NT2/D1 (cell line): ENCODE results near the gene PLAC1.

ENCODE experiments used
- SUZ12 ChIP-seq: IDR thresholded peaks from 2 replicates; pipeline ENCODE4 v1.6.1; 2011; ENCODE audit not compliant: insufficient read length, insufficient read depth; ENCODE audit errors: extremely low read depth
- YY1 ChIP-seq: IDR thresholded peaks from 2 replicates; pipeline ENCODE4 v1.6.1; 2011; ENCODE audit not compliant: insufficient read length, insufficient read depth
- ZNF274 ChIP-seq: IDR thresholded peaks from 2 replicates; pipeline ENCODE4 v1.6.1; 2011; ENCODE audit warnings: mild to moderate bottlenecking, low read depth, low read length

DNA sequence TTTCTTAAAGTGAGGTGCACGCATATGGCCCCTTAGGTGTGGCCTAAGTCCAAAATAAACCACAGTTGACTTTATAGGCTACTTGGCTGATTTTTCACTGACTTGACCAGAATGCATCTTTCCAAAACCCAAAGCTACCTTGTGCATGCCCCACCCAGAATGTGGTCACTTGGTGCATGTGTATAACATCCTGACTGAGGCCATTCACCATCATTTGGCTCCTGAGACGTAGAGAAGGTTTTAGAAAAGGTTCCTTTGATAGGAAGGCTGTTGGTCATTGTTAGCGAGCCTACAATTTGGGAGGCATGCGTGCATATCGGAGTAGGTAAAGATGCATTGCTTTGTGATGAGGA is 84.6 kb downstream of the PLAC1 start:
- no peak for TF ChIP-seq YY1
- TF ChIP-seq SUZ12, result no peak
- TF ChIP-seq ZNF274, result no peak
